GM12874 (cell line): Measurements from ENCODE around the gene CYYR1.

Experiments
- TF ChIP-seq, protein P1 (sequence below): IDR thresholded peaks from 2 replicates; pipeline ENCODE4 v1.5.1; 2011; ENCODE audit warnings: low read depth, mild to moderate bottlenecking, control low read depth, low read length, moderate library complexity; ENCODE audit not compliant: insufficient read depth

CYYR1 gene

DNA sequence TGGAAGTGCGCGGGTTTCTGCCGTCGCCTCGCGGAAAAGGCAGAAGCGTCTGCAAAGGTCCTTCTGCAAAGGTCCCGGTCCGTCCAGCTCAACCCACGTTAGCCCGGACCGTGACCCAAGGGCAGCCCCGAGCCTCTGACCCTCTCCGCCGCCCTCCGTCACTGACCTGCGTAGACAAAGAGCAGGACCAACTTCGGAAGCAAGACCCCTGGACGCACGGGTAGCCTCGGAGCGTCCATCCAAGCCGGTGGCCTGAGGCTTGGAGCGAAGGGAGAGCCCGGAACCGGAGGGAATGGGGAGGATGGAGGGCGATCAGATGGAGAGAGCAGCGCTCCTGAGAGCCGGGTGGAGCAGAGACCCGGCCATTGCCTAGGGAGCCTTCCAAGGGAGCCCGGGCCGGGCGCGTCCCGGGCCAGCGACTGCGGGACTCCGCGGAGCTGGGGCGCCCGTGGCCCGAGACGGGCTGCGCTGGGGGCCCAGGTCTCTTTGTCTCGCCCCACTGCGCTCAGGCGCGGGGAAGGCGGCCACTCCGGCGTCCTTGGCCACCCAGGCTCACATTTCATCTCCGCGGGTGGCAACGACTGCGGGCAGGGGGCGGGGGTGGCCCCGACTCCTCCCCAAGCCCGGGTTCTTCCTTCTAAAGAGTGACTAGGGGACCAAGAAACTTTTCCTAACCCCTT lies at the start of gene CYYR1:
Gene CYYR1 (minus strand): TSS at position 585 of the 680 bp plus-strand sequence. CDS start 346 bp downstream, at position 239.
- TF ChIP-seq, protein P1, sequence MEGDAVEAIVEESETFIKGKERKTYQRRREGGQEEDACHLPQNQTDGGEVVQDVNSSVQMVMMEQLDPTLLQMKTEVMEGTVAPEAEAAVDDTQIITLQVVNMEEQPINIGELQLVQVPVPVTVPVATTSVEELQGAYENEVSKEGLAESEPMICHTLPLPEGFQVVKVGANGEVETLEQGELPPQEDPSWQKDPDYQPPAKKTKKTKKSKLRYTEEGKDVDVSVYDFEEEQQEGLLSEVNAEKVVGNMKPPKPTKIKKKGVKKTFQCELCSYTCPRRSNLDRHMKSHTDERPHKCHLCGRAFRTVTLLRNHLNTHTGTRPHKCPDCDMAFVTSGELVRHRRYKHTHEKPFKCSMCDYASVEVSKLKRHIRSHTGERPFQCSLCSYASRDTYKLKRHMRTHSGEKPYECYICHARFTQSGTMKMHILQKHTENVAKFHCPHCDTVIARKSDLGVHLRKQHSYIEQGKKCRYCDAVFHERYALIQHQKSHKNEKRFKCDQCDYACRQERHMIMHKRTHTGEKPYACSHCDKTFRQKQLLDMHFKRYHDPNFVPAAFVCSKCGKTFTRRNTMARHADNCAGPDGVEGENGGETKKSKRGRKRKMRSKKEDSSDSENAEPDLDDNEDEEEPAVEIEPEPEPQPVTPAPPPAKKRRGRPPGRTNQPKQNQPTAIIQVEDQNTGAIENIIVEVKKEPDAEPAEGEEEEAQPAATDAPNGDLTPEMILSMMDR, result no peak

DNA sequence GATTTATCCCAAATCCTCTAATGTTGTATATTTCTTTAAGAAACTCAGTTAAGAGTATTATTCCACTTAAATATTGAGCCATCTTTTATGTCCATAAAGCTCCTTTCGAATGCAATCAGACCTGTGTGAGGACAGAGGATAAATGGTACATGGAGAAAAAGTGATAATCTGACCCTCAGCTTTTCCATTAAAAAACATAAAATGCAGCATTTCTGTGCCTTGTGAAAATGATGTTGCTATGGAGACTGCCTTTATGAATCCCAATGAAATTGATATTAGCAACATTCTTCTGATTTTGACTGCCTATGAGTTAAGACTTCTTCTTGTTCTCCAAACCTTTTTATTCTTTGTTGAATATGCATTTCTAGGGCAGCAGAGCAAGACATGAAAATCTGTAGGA lies 44.1 kb upstream of the CYYR1 start:
- TF ChIP-seq, protein P1, result no peak

DNA sequence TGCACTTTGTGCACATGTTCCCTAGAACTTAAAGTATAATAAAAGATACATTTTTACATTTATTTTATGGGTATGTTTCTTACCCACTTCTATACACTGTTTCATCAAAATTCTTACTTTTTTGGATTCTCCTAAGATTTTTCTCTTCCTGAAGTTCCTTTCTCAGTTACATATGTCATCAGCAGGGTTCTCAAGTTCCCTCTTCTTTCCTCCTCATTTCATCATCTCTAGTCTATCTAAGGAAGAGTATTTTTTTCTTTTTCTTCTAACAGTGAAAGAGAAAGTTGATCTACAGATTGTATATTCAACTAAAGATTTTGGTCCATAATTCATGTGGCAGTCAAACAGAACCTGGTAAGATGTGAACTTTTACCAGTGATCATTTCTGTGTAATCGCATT lies 41.2 kb upstream of the CYYR1 start:
- TF ChIP-seq, protein P1, result no peak

DNA sequence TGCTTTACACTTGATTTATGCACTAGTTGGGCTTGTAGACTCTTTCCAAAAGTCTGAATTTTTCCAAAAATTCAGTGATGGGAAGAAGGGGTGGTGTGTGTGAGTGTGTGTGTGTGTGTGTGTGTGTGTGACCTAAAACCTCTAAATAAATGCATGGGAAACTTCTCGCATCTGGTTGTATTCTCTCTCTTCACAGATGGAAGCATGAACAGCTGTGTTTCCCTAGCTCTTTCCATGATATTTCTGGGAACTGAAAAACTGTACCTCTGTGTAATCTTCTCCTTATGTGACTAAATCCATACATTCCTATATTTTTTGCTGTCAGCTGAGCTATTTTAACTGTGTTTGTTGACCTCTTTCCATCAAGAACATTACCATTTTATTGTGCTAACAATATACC lies 26.2 kb upstream of the CYYR1 start:
- TF ChIP-seq, protein P1, result no peak

DNA sequence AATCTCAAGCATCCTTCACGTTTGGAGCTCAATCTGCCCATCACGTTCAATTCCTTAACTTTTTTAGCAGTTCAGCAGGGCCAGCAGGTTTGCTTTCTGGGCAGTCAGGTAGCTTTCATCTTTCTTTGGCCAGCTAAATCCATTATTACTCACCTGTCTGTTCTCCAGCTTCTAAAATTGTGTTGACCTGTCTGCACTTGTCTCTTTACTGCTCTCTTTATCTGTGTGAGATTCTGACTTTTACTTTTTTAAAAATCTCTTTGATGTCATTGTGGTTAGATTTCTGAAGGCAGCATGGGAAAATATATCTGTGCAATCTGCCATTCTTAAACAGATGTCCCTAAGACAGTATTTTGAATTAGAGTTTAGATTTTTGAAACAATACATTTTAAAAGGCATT lies 24.9 kb upstream of the CYYR1 start:
- TF ChIP-seq, protein P1, result no peak

DNA sequence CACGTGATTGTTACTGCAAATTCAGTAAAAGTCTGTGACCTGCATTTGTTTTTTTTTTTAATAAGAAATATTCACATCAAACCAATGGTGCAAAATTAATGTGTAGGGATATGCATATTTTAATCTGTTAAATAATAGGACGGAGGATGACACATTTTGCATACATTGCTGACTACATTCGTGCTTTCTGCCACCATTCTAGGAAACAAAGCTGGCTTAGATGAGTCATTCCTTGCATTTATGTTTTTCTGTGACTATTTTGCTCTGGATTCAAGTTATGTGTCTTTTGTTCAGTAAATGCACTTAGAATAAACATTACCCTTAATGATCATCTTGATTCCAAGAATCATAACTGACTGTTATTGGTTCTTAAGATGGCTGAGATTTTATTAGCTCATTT lies 23.9 kb upstream of the CYYR1 start:
- TF ChIP-seq, protein P1, result no peak

DNA sequence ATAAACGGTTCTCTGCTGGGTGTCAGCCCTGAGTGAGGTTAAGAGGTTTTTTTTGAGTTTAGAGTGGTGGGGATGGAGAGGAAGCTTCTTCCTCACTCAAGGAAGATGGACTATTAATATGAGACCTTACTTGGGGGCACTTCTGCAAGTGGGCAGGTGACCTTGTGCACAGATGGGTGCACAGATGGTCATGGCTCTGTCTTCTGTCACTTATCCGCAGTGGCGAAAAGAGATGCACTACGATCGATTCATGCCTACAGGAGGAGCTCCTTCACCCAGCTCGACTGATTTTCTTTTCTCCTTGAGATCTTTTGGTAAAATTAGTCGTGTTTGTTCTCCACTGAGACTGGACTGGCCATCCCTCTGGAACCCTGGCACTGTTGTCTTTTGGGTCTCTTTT lies 22.9 kb upstream of the CYYR1 start:
- TF ChIP-seq, protein P1, result no peak
